Kidney epithelial cell (primary cell): ENCODE data around the gene MEIOB. TPM values are rescaled to one million over a fixed set of nuclear protein-coding genes. Genes with fewer than 3 reads are reported as not detected.

ENCODE experiments used
- DNase-seq: peaks from one replicate; pipeline ENCODE4 v3.0.0-alpha.2; 2010; ENCODE audit warnings: low read depth
- H3K27me3 ChIP-seq: 2 replicates; pipeline ENCODE4 v1.6.0; 2011; ENCODE audit warnings: low read length; ENCODE audit not compliant: control insufficient read depth, insufficient read depth
- H3K36me3 ChIP-seq: 2 replicates; pipeline ENCODE4 v1.5.1; 2011; ENCODE audit warnings: low read length; ENCODE audit not compliant: control insufficient read depth, insufficient read depth
- H3K4me3 ChIP-seq: 2 replicates; pipeline ENCODE4 v1.5.1; 2011; ENCODE audit warnings: low read depth, mild to moderate bottlenecking, control low read depth, low read length
- total RNA-seq: library from RNA; depleted of rRNA; stranded (reverse); fragments of >200 nt; gene quantifications from 2 replicates; pipeline ENCODE4 v1.2.3, GENCODE V29; 2015
- TF ChIP-seq, protein P1 (sequence below): IDR thresholded peaks from 2 replicates; pipeline ENCODE4 v1.5.1; 2011; ENCODE audit warnings: mild to moderate bottlenecking, moderate library complexity, low read length, control low read depth, inconsistent platforms; ENCODE audit not compliant: insufficient read depth, poor library complexity, severe bottlenecking

Gene MEIOB
- total RNA-seq, 1 donor from 2014 or later, result 6.2 TPM

- Histone ChIP-seq H3K36me3 (no peaks in the 10 kb centered on the region), H3K4me3 (peak within 1 kb of the TSS; percentile 94), H3K27me3 (no peaks in the 10 kb centered on the region)
- TF ChIP-seq, protein P1, sequence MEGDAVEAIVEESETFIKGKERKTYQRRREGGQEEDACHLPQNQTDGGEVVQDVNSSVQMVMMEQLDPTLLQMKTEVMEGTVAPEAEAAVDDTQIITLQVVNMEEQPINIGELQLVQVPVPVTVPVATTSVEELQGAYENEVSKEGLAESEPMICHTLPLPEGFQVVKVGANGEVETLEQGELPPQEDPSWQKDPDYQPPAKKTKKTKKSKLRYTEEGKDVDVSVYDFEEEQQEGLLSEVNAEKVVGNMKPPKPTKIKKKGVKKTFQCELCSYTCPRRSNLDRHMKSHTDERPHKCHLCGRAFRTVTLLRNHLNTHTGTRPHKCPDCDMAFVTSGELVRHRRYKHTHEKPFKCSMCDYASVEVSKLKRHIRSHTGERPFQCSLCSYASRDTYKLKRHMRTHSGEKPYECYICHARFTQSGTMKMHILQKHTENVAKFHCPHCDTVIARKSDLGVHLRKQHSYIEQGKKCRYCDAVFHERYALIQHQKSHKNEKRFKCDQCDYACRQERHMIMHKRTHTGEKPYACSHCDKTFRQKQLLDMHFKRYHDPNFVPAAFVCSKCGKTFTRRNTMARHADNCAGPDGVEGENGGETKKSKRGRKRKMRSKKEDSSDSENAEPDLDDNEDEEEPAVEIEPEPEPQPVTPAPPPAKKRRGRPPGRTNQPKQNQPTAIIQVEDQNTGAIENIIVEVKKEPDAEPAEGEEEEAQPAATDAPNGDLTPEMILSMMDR, result no peak
- DNase-seq, result peak; percentile 67
These were observed 45.0 kb downstream of the MEIOB start, which contains the start of the genes FAHD1 and HAGH for GRCh38 chr16:1826691-1827573. Gene FAHD1, plus strand, starts transcription at chr16:1827206. Its CDS starts 33 bp downstream, at chr16:1827239. Gene HAGH, minus strand, starts transcription at chr16:1826825. Its CDS starts 38 bp downstream, at chr16:1826787.

DNA sequence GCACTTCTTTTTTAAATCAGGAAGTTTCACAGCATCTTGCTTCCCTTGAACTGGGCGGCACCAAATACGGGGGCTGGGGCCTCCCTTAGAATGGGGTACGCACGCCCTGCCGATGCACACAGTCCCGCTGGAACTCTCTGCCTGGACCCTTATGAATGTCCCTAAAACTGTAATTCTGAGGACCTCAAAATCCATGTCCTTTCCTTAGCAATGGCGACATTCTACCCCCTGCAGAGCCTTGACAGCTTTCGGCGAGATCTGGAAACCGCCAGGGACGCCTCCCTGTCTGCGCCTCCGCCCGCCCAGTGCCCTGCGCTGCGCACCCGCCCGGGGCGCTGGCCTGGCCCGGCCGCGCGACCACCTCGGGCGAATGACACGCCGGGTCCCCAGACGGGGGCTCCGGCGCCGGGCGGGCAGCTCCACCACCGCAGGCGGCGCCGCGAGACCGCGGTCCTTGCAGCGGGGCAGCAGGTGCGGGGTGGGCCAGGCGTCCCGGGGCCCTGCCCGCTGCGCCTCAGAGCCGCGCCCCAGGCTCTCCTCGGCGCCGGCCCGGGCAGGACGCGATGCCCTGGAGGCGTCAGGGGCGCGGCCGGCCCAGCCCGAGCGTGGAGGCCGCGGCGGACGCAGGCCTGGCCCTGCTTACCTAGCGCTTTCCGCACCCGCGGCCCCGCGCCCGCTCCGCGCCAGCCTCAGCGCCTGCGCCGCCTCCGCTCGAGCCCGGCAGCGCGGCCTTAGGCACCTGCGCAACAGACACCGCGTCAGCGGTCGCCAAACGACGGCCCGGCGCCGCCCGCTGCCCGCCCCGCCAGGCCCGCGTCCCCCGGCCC, 45.9 kb downstream of the MEIOB start:
- Histone ChIP-seq H3K36me3 (no peaks in the 10 kb centered on the region), H3K4me3 (peak overlapping the region; percentile 94), H3K27me3 (no peaks in the 10 kb centered on the region)
- no peak for DNase-seq
- TF ChIP-seq, protein P1, result no peak

DNA sequence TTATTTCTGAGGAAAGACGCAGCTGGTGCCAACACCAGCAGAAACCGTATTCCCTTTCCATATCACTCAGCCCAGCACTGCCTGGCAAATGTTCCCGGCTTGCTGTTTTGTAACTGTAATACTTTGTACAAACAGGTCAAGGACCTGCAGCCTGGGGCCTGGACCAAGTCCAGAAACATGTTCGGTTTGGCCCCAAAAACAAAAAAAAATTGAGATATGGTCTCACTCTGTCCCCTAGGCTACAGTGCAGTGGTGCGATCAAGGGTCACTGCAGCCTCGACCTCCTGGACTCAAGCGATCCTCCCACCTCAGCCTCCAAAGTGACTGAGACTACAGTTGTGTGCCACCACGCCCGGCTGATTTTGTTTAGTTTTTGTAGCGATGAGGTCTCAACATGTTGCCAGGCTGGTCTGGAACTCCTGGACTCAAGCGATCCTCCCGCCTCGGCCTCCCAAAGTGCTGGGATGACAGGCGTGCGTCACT, 46.5 kb downstream of the MEIOB start:
- Histone ChIP-seq H3K27me3 (no peaks in the 10 kb centered on the region), H3K36me3 (no peaks in the 10 kb centered on the region)
- TF ChIP-seq, protein P1, result no peak

GRCh38 chr16:1823821-1824220, 48.1 kb downstream of the MEIOB start:
- H3K27me3 ChIP-seq, result no peaks in the 10 kb centered on the region
- H3K4me3 ChIP-seq, result no peak overlapping the region
- no peaks in the 10 kb centered on the region for H3K36me3 ChIP-seq
- TF ChIP-seq, protein P1, result peak; percentile 60
- no peak for DNase-seq

More for the DNA sequence above, 46.5 kb downstream of the MEIOB start:
- H3K4me3 ChIP-seq, result peak overlapping the region; percentile 94
- no peak for DNase-seq

DNA sequence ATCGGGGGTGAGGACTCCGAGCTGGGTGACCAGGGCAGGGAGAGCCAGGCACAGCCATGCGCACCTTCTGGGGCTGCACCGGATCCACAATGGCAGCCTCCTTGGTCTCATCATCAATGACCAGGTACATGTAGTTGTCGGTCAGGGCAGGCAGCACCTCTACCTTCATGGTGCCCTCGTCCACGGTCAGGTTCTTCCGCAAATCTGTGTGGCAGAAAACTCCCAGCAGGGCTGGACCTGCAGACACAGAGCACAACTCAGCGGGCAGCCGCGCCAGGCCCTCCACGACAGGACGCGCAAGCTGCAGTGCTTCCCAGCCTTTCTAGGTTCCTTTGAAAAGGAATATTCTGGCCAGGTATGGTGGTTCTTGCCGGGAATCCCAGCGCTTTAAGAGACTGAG, 49.2 kb downstream of the MEIOB start:
- no peaks in the 10 kb centered on the region for H3K36me3 ChIP-seq
- no peak for DNase-seq
- TF ChIP-seq, protein P1, result no peak
- H3K27me3 ChIP-seq, result no peaks in the 10 kb centered on the region
- H3K4me3 ChIP-seq, result no peak overlapping the region
